IMR-90 (cell line): ENCODE measurements around the gene ZDHHC14. TPM values are rescaled to one million over a fixed set of nuclear protein-coding genes. Genes with fewer than 3 reads are reported as not detected.

Experiments
- ATAC-seq: fragments of 200-7000 bp; cut with Tn5 transposase; 2 replicates; pipeline ENCODE4 v1.9.1; 2020; ENCODE audit warnings: low read depth, mild to moderate bottlenecking, moderate library complexity
- BruUV-seq: library from RNA; stranded (reverse); fragments of 400-500 nt; replicated peaks from 2 replicates; lab custom pipeline; 2021; lab: Mats Ljungman, UMichigan
- CTCF ChIA-PET: fragments of 300-600 bp; formaldehyde crosslinking; extraction: SDS; loops from one replicate; lab custom pipeline; 2021; ENCODE audit warnings: antibody characterized with exemption; lab: Yijun Ruan, JAX
- POLR2A ChIA-PET: fragments of 300-600 bp; sonication (Branson Sonifier 250); formaldehyde crosslinking; loops from one replicate; lab custom pipeline; 2022; ENCODE audit warnings: antibody characterized with exemption; ENCODE audit not compliant: unreplicated experiment; lab: Charles Lee
- DNase-seq: peaks from one replicate; pipeline ENCODE4 v3.0.0; 2013
- H2AFZ ChIP-seq: replicated peaks from 2 replicates; pipeline ENCODE3; 2013; ENCODE audit warnings: low read length, mild to moderate bottlenecking; ENCODE audit not compliant: poor library complexity
- H2AK5ac ChIP-seq: 2 replicates; pipeline ENCODE4 v1.6.1; 2013; ENCODE audit warnings: low read depth, low read length, inconsistent platforms
- H2AK9ac ChIP-seq: replicated peaks from 2 replicates; pipeline ENCODE3; 2013; ENCODE audit warnings: mild to moderate bottlenecking, low read depth, low read length, moderate library complexity; ENCODE audit not compliant: poor library complexity
- H2BK120ac ChIP-seq: 2 replicates; pipeline ENCODE4 v1.6.1; 2013; ENCODE audit warnings: low read depth, low read length, inconsistent platforms
- H2BK15ac ChIP-seq: 3 replicates; pipeline ENCODE4 v1.6.1; 2013; ENCODE audit warnings: low read depth, low read length, inconsistent platforms
- H2BK20ac ChIP-seq: 2 replicates; pipeline ENCODE4 v1.6.1; 2013; ENCODE audit warnings: low read depth, mild to moderate bottlenecking, inconsistent platforms, low read length, moderate library complexity
- H2BK5ac ChIP-seq: 2 replicates; pipeline ENCODE4 v1.6.1; 2013; ENCODE audit warnings: mild to moderate bottlenecking, low read depth, low read length, inconsistent platforms; ENCODE audit not compliant: poor library complexity, severe bottlenecking
- H3K14ac ChIP-seq: replicated peaks from 2 replicates; pipeline ENCODE4 v1.6.1; 2013; ENCODE audit warnings: low read depth, low read length, inconsistent platforms
- H3K18ac ChIP-seq: 2 replicates; pipeline ENCODE4 v1.6.1; 2013; ENCODE audit warnings: low read depth, low read length, control low read depth
- H3K23ac ChIP-seq: 2 replicates; pipeline ENCODE4 v1.6.1; 2013; ENCODE audit warnings: low read depth, low read length, inconsistent platforms
- H3K27ac ChIP-seq: 2 replicates; pipeline ENCODE4 v1.5.1; 2013; ENCODE audit warnings: mild to moderate bottlenecking, control low read depth, low read length; ENCODE audit not compliant: insufficient read depth
- H3K27me3 ChIP-seq: 2 replicates; pipeline ENCODE4 v1.6.1; 2013; ENCODE audit warnings: low read length; ENCODE audit not compliant: control insufficient read depth, insufficient read depth
- H3K36me3 ChIP-seq: 2 replicates; pipeline ENCODE4 v1.6.1; 2013; ENCODE audit warnings: low read length, mixed read lengths; ENCODE audit not compliant: control insufficient read depth, insufficient read depth
- H3K4ac ChIP-seq: 2 replicates; pipeline ENCODE4 v1.6.1; 2013; ENCODE audit warnings: low read depth, low read length, inconsistent platforms
- H3K4me1 ChIP-seq: 2 replicates; pipeline ENCODE4 v1.6.1; 2013; ENCODE audit warnings: low read length, mixed read lengths; ENCODE audit not compliant: control insufficient read depth, insufficient read depth
- H3K4me2 ChIP-seq: 2 replicates; pipeline ENCODE4 v1.6.1; 2013; ENCODE audit warnings: low read depth, mild to moderate bottlenecking, control low read depth, low read length, moderate library complexity
- H3K4me3 ChIP-seq: 2 replicates; pipeline ENCODE4 v1.5.1; 2013; ENCODE audit warnings: low read depth, mild to moderate bottlenecking, control low read depth, low read length, moderate library complexity; ENCODE audit not compliant: insufficient read depth
- H3K56ac ChIP-seq: 2 replicates; pipeline ENCODE4 v1.6.1; 2013; ENCODE audit warnings: low read length, inconsistent platforms; ENCODE audit not compliant: insufficient read depth; ENCODE audit errors: extremely low read depth
- H3K79me1 ChIP-seq, 2 experiments: 2 replicates each; pipeline ENCODE4 v1.6.1; 2013; ENCODE audit warnings: low read length in 2 of 2, inconsistent platforms in 1 of 2, low read depth in 1 of 2
- H3K9ac ChIP-seq: 2 replicates; pipeline ENCODE4 v1.6.1; 2013; ENCODE audit warnings: low read depth, low read length, control low read depth
- H3K9me1 ChIP-seq: 2 replicates; pipeline ENCODE4 v1.6.1; 2013; ENCODE audit warnings: low read length, inconsistent platforms; ENCODE audit not compliant: insufficient read depth
- H3K9me3 ChIP-seq: 2 replicates; pipeline ENCODE4 v1.6.1; 2013; ENCODE audit warnings: low read length; ENCODE audit not compliant: control insufficient read depth, insufficient read depth
- H4K20me1 ChIP-seq: 2 replicates; pipeline ENCODE4 v1.6.1; 2013; ENCODE audit warnings: low read length, inconsistent platforms; ENCODE audit not compliant: insufficient read depth
- H4K5ac ChIP-seq: 2 replicates; pipeline ENCODE4 v1.6.1; 2013; ENCODE audit warnings: mild to moderate bottlenecking, low read depth, low read length, control low read depth
- H4K8ac ChIP-seq, 2 experiments: 2 replicates each; pipeline ENCODE4 v1.6.1; 2013; ENCODE audit warnings: low read depth in 2 of 2, low read length in 2 of 2, control low read depth in 1 of 2, inconsistent platforms in 1 of 2
- H4K91ac ChIP-seq: 2 replicates; pipeline ENCODE4 v1.6.1; 2013; ENCODE audit warnings: low read depth, low read length, inconsistent platforms; ENCODE audit not compliant: insufficient read depth
- MAZ ChIP-seq: IDR thresholded peaks from 2 replicates; pipeline ENCODE4 v1.6.1; 2012; ENCODE audit warnings: low read depth, mild to moderate bottlenecking, low read length, improper control_type of control experiment, moderate library complexity, borderline replicate concordance
- NFE2L2 ChIP-seq: fragments of 150-350 bp; IDR thresholded peaks from 2 replicates; pipeline ENCODE4 v1.6.1; 2016; ENCODE audit warnings: low read depth, mild to moderate bottlenecking, low read length
- RAD21 ChIP-seq: IDR thresholded peaks from 2 replicates; pipeline ENCODE4 v1.6.1; 2012; ENCODE audit warnings: low read length, improper control_type of control experiment
- RFX5 ChIP-seq: IDR thresholded peaks from 2 replicates; pipeline ENCODE4 v1.8.0; 2012; ENCODE audit warnings: low read depth, mild to moderate bottlenecking, low read length, moderate library complexity
- WGBS, 2 experiments: methylation state at CpG; one replicate each; pipeline versions ENCODE4 v1.1.5 to v1.1.7; 2013; ENCODE audit warnings: missing lambda C conversion rate in 2 of 2; ENCODE audit not compliant: insufficient read length in 1 of 2; ENCODE audit errors: extremely low coverage in 2 of 2; 5-methylcytosine and 5-hydroxymethylcytosine counted together
- dilution Hi-C: fragments of 300-500 bp; cut with HindIII; formaldehyde crosslinking; loops from one replicate; pipeline ENCODE4 v1.14.3; 2018; ENCODE audit warnings: low sequenced_read_pairs; ENCODE audit not compliant: unreplicated experiment
- in situ Hi-C: fragments of 300-500 bp; cut with MboI; formaldehyde crosslinking; loops from 3 replicates; pipeline ENCODE4 v1.14.3; 2019; ENCODE audit warnings: low sequenced_read_pairs, inconsistent platforms, mixed read lengths
- intact Hi-C: fragments of 100-400 bp; cut with micrococcal nuclease; formaldehyde crosslinking; loops from 2 replicates; pipeline ENCODE4 v1.10.0; 2022
- polyA plus RNA-seq, 3 experiments: library from polyadenylated mRNA; depleted of rRNA; stranded (reverse); fragments of >200 nt; gene quantifications; 2 replicates each; pipeline ENCODE4 v1.2.3, GENCODE V29; 2012; ENCODE audit warnings: low replicate concordance in 1 of 3
- total RNA-seq: library from RNA; depleted of rRNA; stranded (reverse); fragments of >200 nt; gene quantifications from 2 replicates; pipeline ENCODE4 v1.2.3, GENCODE V29; 2012
- TF ChIP-seq, protein P1 (sequence below): fragments of 150-350 bp; IDR thresholded peaks from 2 replicates; pipeline ENCODE4 v1.6.1; 2016; ENCODE audit warnings: low read depth, mild to moderate bottlenecking, low read length, moderate library complexity, borderline replicate concordance
- TF ChIP-seq, protein P2 (sequence below): conservative IDR thresholded peaks from 2 replicates; pipeline ENCODE4 v1.5.1; 2012; ENCODE audit warnings: mild to moderate bottlenecking, low read depth, low read length, improper control_type of control experiment
- TF ChIP-seq, protein P3 (sequence below): fragments of 150-350 bp; IDR thresholded peaks from 2 replicates; pipeline ENCODE4 v1.6.1; 2017; ENCODE audit warnings: mild to moderate bottlenecking, antibody characterized with exemption, low read length, low read depth

The ZDHHC14 gene
- total and polyA plus RNA-seq, 2 of the 4 experiments (the other 2 are of a cell fraction): 0.90 to 2.0 TPM

DNA sequence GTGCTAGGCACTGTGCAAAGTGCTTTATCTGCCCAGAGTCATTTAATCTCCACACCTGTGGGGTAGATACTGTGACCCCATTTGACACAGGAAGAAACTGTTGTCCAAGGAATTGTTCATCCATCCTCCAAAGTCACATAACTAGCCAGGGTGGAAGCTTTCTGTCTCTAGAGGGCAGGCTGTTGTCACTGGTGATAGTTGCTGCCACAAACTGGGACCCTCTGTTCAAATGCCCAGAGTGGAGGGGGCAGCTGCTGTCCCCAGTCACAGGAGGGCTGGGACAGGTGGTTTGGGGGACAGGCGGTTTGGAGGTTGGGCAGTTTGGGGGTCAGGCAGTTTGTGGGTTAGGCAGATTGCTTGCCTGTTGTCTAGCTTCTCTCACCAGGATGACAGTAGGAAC lies 41.6 kb upstream of the ZDHHC14 start:
- no peaks in the 10 kb centered on the region for H3K79me1 ChIP-seq
- H3K23ac ChIP-seq: no peak overlapping the region
- H4K5ac ChIP-seq: no peak overlapping the region
- H3K14ac ChIP-seq: no peak overlapping the region
- no peak for TF ChIP-seq RAD21
- TF ChIP-seq, protein P1, sequence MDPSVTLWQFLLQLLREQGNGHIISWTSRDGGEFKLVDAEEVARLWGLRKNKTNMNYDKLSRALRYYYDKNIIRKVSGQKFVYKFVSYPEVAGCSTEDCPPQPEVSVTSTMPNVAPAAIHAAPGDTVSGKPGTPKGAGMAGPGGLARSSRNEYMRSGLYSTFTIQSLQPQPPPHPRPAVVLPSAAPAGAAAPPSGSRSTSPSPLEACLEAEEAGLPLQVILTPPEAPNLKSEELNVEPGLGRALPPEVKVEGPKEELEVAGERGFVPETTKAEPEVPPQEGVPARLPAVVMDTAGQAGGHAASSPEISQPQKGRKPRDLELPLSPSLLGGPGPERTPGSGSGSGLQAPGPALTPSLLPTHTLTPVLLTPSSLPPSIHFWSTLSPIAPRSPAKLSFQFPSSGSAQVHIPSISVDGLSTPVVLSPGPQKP: no peak
- TF ChIP-seq RFX5: no peak
- TF ChIP-seq MAZ: no peak
- TF ChIP-seq, protein P2, sequence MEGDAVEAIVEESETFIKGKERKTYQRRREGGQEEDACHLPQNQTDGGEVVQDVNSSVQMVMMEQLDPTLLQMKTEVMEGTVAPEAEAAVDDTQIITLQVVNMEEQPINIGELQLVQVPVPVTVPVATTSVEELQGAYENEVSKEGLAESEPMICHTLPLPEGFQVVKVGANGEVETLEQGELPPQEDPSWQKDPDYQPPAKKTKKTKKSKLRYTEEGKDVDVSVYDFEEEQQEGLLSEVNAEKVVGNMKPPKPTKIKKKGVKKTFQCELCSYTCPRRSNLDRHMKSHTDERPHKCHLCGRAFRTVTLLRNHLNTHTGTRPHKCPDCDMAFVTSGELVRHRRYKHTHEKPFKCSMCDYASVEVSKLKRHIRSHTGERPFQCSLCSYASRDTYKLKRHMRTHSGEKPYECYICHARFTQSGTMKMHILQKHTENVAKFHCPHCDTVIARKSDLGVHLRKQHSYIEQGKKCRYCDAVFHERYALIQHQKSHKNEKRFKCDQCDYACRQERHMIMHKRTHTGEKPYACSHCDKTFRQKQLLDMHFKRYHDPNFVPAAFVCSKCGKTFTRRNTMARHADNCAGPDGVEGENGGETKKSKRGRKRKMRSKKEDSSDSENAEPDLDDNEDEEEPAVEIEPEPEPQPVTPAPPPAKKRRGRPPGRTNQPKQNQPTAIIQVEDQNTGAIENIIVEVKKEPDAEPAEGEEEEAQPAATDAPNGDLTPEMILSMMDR: no peak
- TF ChIP-seq, protein P3, sequence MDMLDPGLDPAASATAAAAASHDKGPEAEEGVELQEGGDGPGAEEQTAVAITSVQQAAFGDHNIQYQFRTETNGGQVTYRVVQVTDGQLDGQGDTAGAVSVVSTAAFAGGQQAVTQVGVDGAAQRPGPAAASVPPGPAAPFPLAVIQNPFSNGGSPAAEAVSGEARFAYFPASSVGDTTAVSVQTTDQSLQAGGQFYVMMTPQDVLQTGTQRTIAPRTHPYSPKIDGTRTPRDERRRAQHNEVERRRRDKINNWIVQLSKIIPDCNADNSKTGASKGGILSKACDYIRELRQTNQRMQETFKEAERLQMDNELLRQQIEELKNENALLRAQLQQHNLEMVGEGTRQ: no peak
- no peak for TF ChIP-seq NFE2L2
- no peak overlapping the region for H4K91ac ChIP-seq
- H3K27me3 ChIP-seq: peaks cover 13% of the 10 kb centered on the region
- no peak overlapping the region for H3K27ac ChIP-seq
- H2BK15ac ChIP-seq: no peak overlapping the region
- intact Hi-C loops (no loop called here), dilution Hi-C loops (no loop called here), in situ Hi-C loops (no loop called here)
- no peak overlapping the region for H2BK20ac ChIP-seq
- no peak overlapping the region for H4K8ac ChIP-seq
- no peaks in the 10 kb centered on the region for H4K20me1 ChIP-seq
- no peak overlapping the region for H3K9ac ChIP-seq
- no peaks in the 10 kb centered on the region for H3K9me1 ChIP-seq
- ChIA-PET POLR2A (no interaction called here), CTCF (no interaction called here)
- no TSS peak for BruUV-seq
- no peak overlapping the region for H3K56ac ChIP-seq
- no peak overlapping the region for H3K4ac ChIP-seq
- no peak overlapping the region for H2BK5ac ChIP-seq
- no peaks in the 10 kb centered on the region for H3K4me1 ChIP-seq
- no CpG with 5 or more reads among the region's 1 CpG for WGBS, 2 experiments
- no peak overlapping the region for H2BK120ac ChIP-seq
- no peak overlapping the region for H3K18ac ChIP-seq
- no peak overlapping the region for H2AFZ ChIP-seq
- no peaks in the 10 kb centered on the region for H3K36me3 ChIP-seq
- DNase-seq: no peak
- no peak overlapping the region for H2AK9ac ChIP-seq
- H3K9me3 ChIP-seq: no peaks in the 10 kb centered on the region; the same call in 1 of the 2 replicates
- H3K4me3 ChIP-seq: no peak overlapping the region
- H2AK5ac ChIP-seq: no peak overlapping the region
- no peak overlapping the region for H3K4me2 ChIP-seq
- ATAC-seq: no peak
